Measurements from ENCODE around the gene NINL. TPM values are rescaled to one million over a fixed set of nuclear protein-coding genes. Genes with fewer than 3 reads are reported as not detected.

Gene NINL
- total and polyA plus RNA-seq, 2 experiments from 2014 or later = 26.4 to 61.3 TPM

DNA sequence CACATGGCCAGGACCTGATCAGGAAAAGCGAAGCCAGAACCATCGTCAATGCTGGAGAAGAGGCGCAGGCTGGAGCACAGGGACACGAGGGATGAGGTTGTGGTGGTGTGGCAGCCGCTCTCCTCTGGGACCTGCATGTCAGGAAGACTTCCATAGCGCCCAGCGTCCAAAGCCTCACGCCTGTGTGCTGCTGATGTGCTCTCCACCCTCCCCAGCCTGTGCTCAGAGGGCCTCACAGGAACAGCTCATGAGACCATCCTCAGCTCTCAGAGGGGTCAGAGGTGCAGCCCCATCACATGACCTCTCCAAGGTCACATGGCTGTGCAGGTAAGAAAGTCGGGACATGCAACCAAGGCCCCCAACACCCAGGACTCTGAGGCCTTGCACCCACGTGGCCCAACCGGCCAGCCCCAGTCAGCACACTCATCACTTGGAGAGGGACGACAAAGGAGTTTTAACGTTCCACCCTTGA lies 84.4 kb downstream of the NINL start:
- TF ChIP-seq, protein P1, sequence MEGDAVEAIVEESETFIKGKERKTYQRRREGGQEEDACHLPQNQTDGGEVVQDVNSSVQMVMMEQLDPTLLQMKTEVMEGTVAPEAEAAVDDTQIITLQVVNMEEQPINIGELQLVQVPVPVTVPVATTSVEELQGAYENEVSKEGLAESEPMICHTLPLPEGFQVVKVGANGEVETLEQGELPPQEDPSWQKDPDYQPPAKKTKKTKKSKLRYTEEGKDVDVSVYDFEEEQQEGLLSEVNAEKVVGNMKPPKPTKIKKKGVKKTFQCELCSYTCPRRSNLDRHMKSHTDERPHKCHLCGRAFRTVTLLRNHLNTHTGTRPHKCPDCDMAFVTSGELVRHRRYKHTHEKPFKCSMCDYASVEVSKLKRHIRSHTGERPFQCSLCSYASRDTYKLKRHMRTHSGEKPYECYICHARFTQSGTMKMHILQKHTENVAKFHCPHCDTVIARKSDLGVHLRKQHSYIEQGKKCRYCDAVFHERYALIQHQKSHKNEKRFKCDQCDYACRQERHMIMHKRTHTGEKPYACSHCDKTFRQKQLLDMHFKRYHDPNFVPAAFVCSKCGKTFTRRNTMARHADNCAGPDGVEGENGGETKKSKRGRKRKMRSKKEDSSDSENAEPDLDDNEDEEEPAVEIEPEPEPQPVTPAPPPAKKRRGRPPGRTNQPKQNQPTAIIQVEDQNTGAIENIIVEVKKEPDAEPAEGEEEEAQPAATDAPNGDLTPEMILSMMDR (IDR thresholded peaks at IDR 0.05; ENCODE audit: low read depth, low read length) = no peak
- no peak overlapping the region for H3K27ac ChIP-seq
- no peaks in the 10 kb centered on the region for H3K27me3 ChIP-seq
- peaks cover 6% of the 10 kb centered on the region for H3K36me3 ChIP-seq
- no peak for DNase-seq (ENCODE audit: low read depth in 1 of 2, low spot score in 1 of 2)
- H3K4me3 ChIP-seq = no peak overlapping the region
- no peaks in the 10 kb centered on the region for H3K9me3 ChIP-seq (ENCODE audit: low read depth)
- no peaks in the 10 kb centered on the region for H3K4me1 ChIP-seq (ENCODE audit: low read depth)

DNA sequence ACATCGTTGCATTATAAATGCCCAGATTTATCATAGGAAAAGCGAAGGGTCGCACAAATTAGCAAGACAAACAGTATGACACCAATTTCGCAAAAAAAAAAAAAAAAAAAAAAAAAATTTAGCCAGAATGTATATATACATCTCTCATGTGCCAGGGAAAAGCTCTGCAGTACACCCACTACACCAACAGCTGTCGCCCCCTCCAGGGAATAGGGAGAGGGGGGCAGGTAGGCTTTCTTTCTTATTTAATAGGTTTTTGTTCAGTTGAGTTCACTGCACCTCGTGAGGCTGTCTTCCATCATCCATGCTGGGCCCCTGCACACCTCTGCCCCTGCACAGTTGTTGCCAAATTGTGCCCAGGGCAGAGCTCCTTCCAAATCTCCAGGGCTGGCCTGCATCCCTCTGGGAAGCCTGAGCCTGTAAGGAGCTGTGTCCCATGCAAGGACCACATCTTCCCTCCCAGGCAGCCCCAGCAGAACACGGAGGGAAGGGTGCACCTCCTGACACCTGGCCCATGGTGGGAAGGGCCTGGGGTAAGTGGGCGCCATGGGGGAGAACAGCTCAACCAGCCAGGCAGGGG lies 85.4 kb downstream of the NINL start:
- Histone ChIP-seq H3K27me3 (no peaks in the 10 kb centered on the region), H3K36me3 (peaks cover 9% of the 10 kb centered on the region), H3K4me3 (no peak overlapping the region), H3K27ac (no peak overlapping the region), H3K4me1 (ENCODE audit: low read depth) (no peaks in the 10 kb centered on the region), H3K9me3 (ENCODE audit: low read depth) (no peaks in the 10 kb centered on the region)
- TF ChIP-seq, protein P1 (IDR thresholded peaks at IDR 0.05; ENCODE audit: low read depth, low read length) = no peak
- DNase-seq (ENCODE audit: low read depth in 1 of 2, low spot score in 1 of 2) = no peak

DNA sequence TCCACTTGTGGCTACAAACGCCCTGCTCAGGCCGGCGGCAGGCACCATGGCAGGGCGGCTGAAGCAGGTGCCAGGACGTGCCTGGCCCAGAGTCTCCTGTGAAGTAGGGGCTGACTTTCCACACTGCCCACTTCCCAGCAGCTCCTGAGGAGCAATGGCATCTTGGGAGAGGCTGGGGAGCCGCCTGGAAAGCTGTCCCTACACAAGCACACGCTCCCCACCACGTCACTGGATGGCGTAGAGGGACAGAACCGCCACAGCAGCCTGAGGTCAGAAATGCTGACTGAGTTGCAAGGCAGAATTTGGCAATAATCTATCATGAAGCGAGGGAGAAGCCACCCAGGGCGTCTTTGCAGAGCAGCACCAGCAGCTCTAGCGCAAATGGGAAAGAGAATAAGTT lies 86.3 kb downstream of the NINL start:
- no peak for DNase-seq (ENCODE audit: low read depth in 1 of 2, low spot score in 1 of 2)
- Histone ChIP-seq H3K36me3 (peaks cover 9% of the 10 kb centered on the region), H3K9me3 (ENCODE audit: low read depth) (no peaks in the 10 kb centered on the region), H3K4me3 (no peak overlapping the region), H3K27me3 (no peaks in the 10 kb centered on the region), H3K27ac (no peak overlapping the region), H3K4me1 (ENCODE audit: low read depth) (no peaks in the 10 kb centered on the region)
- TF ChIP-seq, protein P1 (IDR thresholded peaks at IDR 0.05; ENCODE audit: low read depth, low read length) = no peak

DNA sequence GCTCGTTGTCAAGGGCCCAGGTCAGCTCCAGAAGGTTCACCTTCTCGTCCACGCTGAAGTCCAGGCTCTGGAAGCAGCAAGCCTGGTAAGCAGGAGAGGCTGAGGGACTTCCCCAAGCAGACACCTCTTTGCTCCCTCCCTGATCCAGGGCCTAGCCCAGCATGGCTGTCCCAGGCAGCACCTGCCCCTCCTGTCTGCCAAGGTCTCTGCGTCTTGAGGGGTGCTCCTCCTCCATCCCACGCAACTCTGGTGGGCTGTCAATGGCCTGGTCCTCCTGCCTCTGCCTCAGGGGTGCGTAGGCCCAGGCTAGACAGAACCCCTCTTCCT lies 87.1 kb downstream of the NINL start:
- H3K36me3 ChIP-seq = peaks cover 9% of the 10 kb centered on the region
- no peaks in the 10 kb centered on the region for H3K4me1 ChIP-seq (ENCODE audit: low read depth)
- H3K9me3 ChIP-seq (ENCODE audit: low read depth) = no peaks in the 10 kb centered on the region
- H3K4me3 ChIP-seq = no peak overlapping the region
- no peaks in the 10 kb centered on the region for H3K27me3 ChIP-seq
- H3K27ac ChIP-seq = no peak overlapping the region
- DNase-seq (ENCODE audit: low read depth in 1 of 2, low spot score in 1 of 2) = no peak
- TF ChIP-seq, protein P1 (IDR thresholded peaks at IDR 0.05; ENCODE audit: low read depth, low read length) = no peak

DNA sequence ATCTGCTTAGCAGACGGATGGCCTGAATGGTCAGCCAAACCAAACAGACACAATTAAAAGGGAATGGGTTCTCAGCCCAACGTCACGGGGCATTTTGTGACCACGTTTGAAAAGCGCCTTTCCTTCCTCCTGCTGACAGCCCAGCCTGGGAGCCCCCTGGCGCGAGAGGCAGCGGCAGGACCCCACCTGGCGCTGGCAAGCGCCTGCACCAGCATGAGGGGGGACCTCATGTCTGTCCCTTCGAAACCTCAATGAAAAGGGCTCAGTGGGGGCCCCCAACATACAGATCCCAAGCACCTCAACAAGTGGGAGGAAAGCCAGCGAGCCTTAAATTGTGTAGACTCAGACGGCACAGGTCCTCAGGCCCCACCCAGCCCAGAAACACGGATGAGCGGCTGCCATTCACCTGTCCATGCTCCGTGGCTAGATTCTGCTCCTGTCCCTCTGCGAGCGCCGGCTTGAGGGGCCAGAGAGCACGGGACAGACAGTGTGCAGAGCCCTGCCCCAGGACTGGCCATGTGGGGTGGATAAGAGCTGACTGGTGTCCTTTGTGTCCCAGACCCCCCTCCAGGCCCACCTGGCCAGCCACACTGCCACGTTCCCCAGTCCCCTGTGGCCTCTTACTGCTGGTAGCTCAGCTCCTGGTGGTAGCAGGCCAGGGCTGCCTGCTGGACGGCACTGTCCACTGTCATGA lies 87.6 kb downstream of the NINL start:
- H3K27ac ChIP-seq = no peak overlapping the region
- DNase-seq (ENCODE audit: low read depth in 1 of 2, low spot score in 1 of 2) = no peak
- H3K4me3 ChIP-seq = no peak overlapping the region
- H3K9me3 ChIP-seq (ENCODE audit: low read depth) = no peaks in the 10 kb centered on the region
- H3K36me3 ChIP-seq = peaks cover 9% of the 10 kb centered on the region
- TF ChIP-seq, protein P1 (IDR thresholded peaks at IDR 0.05; ENCODE audit: low read depth, low read length) = no peak
- H3K4me1 ChIP-seq (ENCODE audit: low read depth) = no peaks in the 10 kb centered on the region
- no peaks in the 10 kb centered on the region for H3K27me3 ChIP-seq
